ENCODE measurements around the gene PRDM15.
A peak's percentile ranks its signal among the peaks of the same experiment; 100 is the strongest.

The PRDM15 gene

GRCh38 chr21:41883582-41883981 lies 4.4 kb upstream of the PRDM15 start:
- DNase-seq: no peak

DNA sequence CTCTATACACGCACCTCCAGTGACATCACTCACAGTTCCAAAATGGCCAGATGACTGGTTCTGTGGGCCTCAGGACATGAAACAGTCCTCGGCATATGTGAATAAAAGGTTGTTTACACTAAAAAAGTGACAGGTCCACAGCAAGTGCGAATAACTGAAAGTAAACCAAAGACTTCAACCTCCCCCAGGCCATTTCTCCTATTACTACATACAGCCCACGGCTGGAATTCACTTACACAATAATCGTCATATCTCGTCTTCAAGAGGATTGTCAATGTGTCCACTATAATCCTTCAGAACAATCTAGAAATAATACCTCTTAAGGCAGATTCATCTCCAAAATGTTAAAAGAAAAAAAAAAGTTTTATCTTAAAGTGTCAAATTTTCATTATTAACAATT lies 1.9 kb upstream of the PRDM15 start:
- no peak for DNase-seq

DNA sequence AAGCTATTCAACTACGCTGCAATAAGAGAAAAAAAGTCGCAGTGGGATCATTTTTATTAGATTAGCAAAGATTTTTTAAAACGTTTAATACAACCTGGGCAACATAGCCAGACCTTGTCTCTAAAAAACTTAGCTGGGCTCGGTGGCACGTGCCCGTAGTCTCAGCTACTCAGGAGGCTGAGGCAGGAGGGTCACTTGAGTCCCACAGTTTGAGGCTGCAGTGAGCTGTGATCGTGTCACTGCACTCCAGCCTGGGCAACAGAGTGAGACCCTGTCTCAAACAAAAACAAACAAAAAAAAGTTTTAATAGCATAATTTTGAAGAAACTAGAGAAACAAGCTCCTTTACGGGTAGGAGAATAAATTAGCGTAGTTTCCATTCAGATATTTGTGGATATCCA lies 1.0 kb upstream of the PRDM15 start:
- no peak for DNase-seq

DNA sequence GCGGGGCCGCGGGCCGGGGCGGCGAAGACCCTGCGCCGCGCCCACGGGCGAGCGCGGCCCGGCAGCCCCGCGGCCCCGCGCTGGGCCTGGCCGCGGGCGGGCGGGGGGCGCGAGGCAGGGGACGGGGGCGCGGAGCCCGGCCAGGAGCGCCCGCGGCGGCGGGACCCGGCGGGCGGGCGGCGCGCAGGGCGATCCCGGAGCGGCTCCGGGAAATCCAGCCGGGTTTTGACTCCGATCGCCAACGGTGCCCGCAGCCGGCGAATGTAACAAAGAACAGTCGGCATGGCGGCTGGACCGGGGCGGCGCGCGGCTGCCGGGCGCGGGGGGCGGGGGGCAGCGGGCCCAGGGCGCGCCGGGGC lies 334 bp downstream of the PRDM15 start:
- DNase-seq: peak; percentile 48

GRCh38 chr21:41877901-41878830 lies 978 bp downstream of the PRDM15 start:
- DNase-seq: peak; percentile 27

- DNase-seq: no peak
Observed at GRCh38 chr21:41876928-41877652, 2.1 kb downstream of the PRDM15 start.

- DNase-seq: no peak
Observed at GRCh38 chr21:41876396-41876795, 2.7 kb downstream of the PRDM15 start.

DNA sequence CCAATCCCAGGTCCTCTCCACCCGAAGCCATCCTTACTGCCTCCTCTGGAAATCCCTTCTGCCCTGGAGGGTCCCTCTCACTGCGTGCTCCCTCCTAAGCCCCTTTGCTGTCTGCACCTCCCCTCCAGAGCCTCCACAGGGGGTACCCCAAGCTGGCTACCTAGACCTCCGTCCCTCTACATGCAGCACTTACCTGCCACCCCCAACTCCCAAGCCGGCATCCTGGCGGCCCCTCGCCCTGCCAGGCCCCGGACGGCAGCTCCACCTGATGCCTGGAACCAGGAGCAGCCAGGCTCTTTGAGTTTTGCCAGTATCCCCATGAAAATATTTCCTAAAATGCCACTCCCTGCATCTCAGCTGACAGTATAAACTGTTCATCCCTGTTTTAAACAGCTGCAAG lies 4.1 kb downstream of the PRDM15 start:
- no peak for DNase-seq

DNA sequence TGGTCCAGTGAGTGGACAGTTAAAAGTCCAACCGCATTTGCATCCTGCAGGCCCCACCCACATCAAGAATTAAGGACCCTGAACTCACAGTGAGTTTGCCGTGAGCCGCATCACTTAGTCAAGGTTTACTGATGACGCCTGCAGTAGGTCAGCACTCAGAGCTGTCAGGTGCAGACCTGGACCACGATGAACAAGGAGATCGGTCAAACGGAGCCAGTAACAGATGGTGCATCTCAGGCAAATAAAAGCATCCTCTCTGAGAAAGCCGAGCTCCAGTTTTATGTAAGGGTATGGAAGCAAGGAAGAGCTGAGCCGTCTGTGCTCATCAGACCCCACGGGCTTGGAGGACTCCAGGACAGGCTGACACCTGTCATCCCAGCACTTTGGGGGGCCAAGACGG lies 4.5 kb downstream of the PRDM15 start:
- no peak for DNase-seq

- no peak for DNase-seq
Observed at GRCh38 chr21:41873426-41873825, 5.7 kb downstream of the PRDM15 start.

GRCh38 chr21:41873005-41873404 lies 6.1 kb downstream of the PRDM15 start:
- DNase-seq: no peak

- DNase-seq: no peak
Observed at GRCh38 chr21:41871293-41872030, 7.7 kb downstream of the PRDM15 start.

- DNase-seq: no peak
Observed at GRCh38 chr21:41869771-41870170, 9.4 kb downstream of the PRDM15 start.

- DNase-seq: no peak
Observed at GRCh38 chr21:41868062-41868710, 11.0 kb downstream of the PRDM15 start.

DNA sequence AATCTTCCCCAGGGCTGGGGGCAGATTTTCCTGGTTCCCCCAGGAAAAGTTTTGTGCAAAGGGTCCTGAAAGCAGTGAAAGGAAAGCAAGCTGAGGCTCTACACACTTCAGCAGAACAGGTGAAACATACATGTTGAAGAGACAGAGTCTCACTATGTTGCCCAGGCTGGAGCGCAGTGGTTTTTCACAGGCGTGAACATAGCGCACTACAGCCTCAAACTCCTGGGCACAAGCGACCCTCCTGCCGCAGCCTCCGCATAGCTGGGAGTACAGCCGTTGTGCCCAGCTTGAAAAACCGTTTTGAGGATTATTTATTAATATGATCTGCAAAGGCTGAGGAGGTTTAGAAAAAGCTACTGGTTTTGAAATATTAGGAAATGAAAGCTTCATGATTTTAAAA lies 11.8 kb downstream of the PRDM15 start:
- no peak for DNase-seq

DNA sequence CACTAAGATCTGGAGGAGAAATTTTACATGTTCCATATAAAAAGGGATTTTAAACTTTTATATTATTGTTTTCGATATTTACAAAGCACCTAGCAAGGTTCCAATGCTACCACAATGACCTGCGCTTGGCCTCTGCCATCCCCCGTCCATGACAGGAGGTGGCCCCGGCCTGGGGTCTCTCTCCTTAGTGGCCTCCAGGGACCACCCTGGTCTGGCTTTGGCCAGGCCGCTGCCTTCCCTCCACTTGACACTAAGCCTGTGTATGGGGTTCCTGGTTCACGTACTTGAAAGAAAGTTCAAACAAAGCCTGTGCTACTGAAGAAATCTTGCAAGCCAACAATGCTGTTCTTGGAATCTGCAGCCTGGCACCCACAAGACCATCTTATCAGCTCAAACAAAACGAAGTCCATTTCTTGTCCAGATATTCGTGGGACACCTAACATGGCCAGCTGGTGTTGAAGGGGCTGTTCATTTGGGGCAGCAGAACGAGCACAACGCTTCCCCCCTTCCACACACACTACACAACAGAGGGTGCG lies 12.8 kb downstream of the PRDM15 start:
- DNase-seq: no peak

DNA sequence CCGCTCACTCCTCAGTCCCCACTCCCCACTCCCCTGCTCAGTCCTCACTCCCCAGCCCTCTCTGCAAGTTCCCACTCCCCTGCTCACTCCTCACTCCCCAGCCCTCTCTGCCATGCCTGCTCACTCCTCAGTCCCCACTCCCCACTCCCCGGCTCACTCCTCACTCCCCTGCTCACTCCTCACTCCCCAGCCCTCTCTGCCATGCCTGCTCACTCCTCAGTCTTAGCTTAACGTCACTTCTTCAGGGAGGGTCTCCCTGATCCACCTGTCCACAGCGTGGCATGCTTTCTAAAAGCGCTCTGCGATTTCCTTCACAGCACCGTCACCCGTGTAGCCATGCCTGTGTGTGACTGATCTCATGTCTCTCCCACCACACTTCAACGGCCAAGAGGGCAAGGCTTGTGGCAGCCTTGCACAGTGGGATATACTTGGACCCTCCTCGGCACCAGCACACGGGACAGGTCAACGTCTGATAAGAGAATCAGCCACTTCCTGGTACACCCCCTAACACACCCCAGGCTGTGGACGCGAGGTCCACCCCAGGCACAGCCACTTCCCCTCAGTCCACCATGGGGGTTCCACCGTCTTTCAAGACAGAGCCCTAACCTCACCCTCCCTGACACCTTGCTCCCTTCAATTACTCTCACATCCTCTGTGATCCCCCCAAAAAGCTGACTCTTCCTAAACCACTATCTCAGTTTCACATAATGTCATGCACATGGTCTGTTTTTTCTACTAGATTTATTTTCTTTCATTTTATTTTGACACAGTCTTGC lies 14.0 kb downstream of the PRDM15 start:
- DNase-seq: no peak

DNA sequence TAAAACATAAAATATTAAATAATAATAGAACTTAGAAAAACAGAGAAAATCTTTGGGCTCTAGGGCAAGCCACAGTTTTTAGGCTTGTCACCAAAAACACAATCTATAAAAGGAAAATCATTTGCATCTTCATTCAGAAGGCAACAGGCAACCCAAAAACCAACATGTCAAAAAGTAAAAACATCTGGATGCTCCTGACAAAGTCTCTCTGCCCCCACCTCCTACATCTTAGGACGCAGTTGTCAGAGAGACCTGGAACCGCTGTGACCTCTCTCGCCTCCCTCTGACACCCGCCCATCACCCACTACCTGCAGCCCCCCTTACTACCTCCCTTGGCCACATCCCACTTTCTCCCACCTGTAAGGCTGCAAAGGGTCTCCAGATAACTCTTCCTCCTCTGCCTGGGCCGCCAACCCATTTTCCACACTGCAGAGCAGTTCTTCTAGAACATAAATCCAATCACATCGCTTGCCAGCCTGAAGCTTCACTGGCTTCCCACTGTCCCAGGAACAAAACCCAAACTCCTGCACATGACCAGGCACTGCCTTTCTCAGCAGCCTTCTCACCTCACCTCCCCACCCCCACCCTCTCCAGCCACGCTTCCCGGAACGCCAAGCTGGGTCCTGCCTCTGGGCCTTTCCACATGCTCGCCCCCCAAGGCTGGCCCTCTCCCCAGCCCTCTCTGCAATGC lies 14.7 kb downstream of the PRDM15 start:
- DNase-seq: no peak

DNA sequence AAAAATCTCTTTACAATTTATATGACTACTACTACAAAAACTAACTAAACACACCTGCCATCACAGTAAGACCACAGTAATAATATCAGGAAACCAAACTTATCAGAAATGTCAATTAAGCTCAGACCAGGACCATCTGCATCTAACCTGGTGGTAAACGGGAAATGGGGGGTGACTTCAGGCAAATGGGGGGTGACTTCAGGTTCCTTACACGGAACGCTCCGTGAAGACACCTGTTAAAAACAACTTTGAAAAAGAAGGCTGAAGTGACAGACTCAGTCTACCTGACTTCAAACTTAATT lies 15.8 kb downstream of the PRDM15 start:
- DNase-seq: no peak

DNA sequence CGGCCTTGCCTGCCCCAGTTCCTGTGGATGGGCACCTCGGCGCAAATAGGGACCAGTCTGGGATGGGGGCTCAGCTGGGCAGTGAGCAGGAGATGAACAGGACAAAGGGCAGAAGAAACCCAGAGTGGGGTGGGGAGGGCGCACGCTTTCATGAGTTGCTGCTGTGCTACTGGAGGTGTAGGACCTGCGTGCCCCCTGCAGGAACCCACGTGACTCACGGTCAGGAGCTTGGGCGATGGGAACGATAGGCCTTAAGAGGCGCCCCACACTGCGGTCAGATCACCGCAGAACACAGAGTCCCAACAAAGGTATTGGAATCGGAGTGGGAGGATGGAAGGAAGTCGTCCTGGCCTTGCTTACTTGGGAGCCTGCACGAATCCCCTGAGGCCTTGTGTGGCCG lies 17.2 kb downstream of the PRDM15 start:
- DNase-seq: no peak

GRCh38 chr21:41861255-41861654 lies 17.9 kb downstream of the PRDM15 start:
- DNase-seq: no peak

Measured in activated T-cell treated with anti-CD3 and anti-CD28 coated beads for 4 hours (primary cell).